Smooth muscle cell of the brain vasculature (primary cell): Measurements from ENCODE around the gene TBC1D21.

Source experiments
- DNase-seq: peaks from one replicate; pipeline ENCODE4 v3.0.0-alpha.2; 2012; ENCODE audit warnings: low read depth, low spot score

Gene TBC1D21

GRCh38 chr15:73858062-73858461 is 15.3 kb upstream of the TBC1D21 start:
- DNase-seq, result no peak

DNA sequence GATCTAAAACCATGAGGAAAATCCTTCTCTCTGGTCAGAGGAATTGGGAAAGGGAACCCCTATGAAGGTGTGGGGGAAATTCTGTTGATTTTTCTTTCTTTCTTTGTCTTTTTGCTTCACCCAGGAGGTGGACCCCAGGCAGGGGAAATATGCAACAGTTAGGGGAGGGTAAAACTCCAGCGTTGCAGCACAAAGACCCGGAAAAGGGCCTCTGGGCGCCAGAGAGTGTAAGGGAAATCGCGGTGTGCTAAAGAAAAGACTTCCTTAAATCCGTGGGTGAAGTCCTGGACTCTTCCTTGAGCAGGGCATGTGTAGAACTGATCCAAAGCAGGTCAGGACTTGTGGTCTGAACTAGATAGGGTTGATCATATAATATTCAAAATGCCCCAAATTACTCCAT is 11.1 kb upstream of the TBC1D21 start:
- no peak for DNase-seq

DNA sequence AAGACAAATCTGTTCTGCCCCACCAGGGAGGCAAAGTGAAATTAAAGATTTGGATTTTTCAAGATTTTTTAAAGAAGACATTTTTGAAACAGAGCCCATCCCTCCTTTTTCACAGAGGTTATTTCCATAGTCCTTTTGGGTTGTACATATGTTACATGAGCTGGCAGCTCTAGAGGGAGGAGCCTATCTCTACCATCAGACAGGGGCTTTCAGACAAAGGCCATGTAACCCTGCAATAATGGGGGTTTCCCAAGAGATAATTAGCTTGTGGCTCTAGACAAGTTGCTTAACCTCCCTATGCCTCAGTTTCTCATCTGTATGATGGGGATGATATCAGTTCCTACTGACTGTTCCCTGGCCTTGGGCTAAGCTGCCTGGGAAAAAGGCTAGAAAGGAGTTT is 8.0 kb upstream of the TBC1D21 start:
- DNase-seq, result no peak

DNA sequence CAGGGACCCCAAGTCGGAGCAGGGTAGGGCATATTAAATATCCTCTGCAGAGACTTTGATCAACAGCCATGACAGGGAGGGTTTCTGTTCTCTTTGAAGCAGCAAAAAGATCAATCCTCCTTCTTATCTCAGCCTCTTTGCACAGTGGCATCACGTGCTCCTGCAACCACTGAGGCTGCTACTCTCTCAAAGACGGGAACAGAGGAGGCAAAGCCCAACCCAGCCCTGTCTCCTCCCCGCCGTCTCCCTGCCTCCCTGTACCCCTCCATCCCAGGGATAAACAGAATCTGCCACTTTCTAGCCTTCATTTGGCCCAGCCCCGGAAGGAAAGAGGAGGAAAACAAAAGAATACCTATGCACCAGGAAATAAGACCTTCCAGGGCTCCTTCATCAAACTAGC is 7.5 kb upstream of the TBC1D21 start:
- DNase-seq, result no peak

DNA sequence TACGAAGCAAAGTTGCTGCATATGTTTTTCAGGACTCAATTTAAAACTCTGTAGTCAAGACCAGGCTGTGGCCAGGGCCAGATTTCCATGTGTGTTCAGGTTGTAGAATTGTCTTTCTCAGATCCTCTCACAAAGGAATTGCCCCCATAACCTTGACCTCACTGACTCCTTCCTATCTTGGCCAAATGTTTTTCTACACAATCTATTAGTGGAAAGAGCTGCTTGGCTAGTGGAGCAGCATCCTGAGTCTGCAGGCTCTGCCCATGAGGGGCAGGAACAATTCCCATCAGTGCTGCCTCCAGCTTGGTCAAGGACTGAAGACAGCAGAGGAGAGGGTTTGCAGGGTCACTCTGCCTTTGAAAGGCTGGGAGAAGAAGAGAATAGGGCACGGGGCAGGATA is 6.9 kb upstream of the TBC1D21 start:
- no peak for DNase-seq

- DNase-seq, result no peak
Measured at GRCh38 chr15:73866881-73867410, 6.4 kb upstream of the TBC1D21 start.

DNA sequence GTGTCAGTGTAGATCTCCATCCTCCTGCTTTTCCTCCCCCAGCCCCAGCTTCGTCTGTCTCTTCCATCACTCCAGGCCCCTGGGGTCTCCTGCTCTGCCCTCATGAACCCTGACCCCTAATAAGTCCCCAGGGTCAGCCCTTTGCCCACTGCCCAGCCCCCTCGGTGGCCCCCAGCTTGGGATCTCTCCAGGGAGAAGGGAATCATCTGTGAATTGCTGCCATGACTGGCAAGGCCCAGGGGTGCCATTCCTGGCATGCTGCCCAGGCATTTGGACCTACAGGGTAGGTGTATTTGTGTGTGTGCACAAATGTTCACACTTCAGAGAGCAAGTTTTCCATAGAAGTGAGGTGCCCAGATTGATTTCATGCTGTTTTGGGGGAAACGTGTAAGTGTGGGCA is 5.9 kb upstream of the TBC1D21 start:
- no peak for DNase-seq

GRCh38 chr15:73867956-73868355 is 5.4 kb upstream of the TBC1D21 start:
- DNase-seq, result no peak

GRCh38 chr15:73869216-73869995 is 4.0 kb upstream of the TBC1D21 start:
- no peak for DNase-seq

- DNase-seq, result no peak
Measured at GRCh38 chr15:73870700-73871408, 2.5 kb upstream of the TBC1D21 start.

DNA sequence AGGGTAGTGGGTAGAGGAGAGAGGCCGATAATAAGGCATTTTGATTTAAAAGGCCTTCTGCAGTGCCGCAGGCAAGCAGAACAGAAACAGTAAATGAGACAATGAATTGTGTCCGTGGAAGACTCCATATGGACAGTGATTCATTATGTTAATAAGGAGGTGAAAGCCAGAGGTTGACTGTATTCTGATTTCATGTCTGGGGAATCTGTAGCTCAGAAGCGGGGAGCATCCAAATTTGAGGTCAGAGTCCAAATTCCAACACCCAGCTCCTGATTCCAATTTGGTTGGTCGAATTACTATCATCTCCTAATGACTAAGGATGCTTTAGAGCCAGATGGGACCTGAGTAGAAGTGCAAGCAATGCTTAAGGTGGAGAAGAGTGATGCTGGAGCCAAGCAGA is 1.0 kb upstream of the TBC1D21 start:
- no peak for DNase-seq

DNA sequence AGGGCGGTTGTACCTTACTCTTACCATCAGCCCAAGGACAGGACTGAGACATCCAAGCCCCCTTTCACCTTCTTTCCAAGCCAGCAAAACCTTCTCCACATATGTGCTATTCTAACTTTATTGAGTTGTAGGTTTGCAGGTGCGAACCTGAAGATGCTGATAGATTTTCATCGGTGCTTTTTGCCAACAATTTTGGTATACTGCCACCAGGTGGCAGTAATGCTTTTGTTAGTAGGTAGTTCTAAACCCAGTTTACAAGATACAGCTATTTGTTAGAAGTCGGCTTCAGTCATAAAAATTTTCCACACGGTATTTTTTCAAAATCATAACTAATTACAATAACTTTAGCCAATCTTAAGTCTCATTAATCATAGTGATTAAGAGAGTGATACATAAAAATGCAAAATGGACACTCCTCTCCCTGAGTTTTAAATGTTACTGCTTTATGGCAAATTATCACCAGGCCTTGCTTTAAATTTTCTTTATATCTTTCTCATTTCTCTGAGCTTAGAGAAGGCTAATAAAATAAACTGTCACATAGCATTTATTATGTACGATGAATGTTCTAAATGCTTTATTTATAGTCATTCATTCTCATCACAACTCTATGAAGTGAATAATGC is 636 bp downstream of the TBC1D21 start:
- DNase-seq, result peak; percentile 41

GRCh38 chr15:73879426-73879825 is 6.1 kb downstream of the TBC1D21 start:
- no peak for DNase-seq

GRCh38 chr15:73881579-73882320 is 8.4 kb downstream of the TBC1D21 start:
- no peak for DNase-seq

GRCh38 chr15:73882761-73883419 is 9.5 kb downstream of the TBC1D21 start:
- no peak for DNase-seq

GRCh38 chr15:73884159-73884558 is 10.8 kb downstream of the TBC1D21 start:
- DNase-seq, result no peak

DNA sequence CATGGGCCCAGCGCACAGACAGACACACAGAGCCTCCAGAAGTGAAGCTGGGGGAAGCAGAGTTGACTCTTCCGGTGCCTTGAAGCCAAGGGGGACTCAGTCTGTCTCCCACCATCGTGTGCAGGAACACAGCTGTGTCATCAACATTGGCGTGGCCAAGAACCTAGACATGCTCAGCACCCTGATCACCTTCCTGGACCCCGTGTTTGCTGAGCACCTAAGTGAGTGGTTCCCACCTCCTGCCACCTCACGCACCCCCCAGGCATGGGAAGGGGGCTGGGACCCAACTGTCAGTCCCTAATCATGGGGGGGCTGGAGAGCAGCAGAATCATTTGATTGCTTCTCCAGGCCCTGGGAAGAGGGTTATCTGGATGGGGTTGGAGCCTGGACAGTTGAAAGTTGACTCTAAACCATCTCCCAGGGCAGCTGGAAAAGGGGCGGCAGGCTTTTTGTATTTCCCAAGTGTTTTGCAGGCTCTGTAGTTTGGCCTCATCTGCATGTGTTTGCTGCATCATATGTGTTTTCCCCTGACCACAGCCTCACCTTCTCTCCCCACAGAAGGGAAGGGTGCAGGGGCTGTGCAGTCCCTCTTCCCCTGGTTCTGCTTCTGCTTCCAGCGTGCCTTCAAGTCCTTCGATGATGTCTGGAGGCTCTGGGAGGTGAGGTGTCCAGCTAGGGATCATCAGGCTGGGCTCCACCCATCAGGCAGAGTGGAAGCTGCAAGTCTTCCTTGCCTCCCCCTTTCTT is 12.8 kb downstream of the TBC1D21 start:
- DNase-seq, result no peak

- no peak for DNase-seq
Measured at GRCh38 chr15:73886717-73887345, 13.5 kb downstream of the TBC1D21 start.

GRCh38 chr15:73887481-73887880 is 14.1 kb downstream of the TBC1D21 start:
- no peak for DNase-seq
